Panc1 (cell line): Measurements from ENCODE around the gene PLET1.

Experiments
- POLR2AphosphoS5 ChIP-seq: IDR thresholded peaks from 2 replicates; pipeline ENCODE4 v1.6.1; 2012; ENCODE audit warnings: mild to moderate bottlenecking, low read depth, low read length, moderate library complexity
- SIN3A ChIP-seq: IDR thresholded peaks from 2 replicates; pipeline ENCODE4 v1.6.1; 2012; ENCODE audit warnings: low read depth, mild to moderate bottlenecking, low read length, moderate library complexity, borderline replicate concordance; ENCODE audit not compliant: insufficient read depth
- TF ChIP-seq, protein P1 (sequence below): fragments of 450-650 bp; IDR thresholded peaks from 2 replicates; pipeline ENCODE4 v1.5.1; 2017; ENCODE audit warnings: mild to moderate bottlenecking

DNA sequence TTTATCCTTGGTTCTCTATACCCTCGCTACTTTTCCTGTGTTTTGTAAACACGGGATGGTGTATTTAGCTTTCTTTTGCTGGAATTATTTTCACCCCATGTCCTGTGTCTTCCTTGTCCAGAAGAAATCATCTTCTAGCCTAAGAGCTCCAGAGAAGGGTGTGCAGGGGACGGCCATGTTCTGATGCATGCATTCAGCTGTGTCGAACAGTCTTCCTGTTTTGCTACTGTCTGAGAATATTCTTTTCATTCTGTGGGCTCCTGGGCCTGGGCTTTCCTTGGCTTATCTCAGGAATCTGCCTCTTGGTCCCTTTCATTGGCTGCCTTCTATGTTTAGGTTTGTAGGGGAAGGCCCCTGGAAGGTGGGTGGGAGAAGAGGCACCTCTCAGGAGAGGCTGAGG is 10.6 kb upstream of the PLET1 start:
- TF ChIP-seq POLR2AphosphoS5 (no peak), SIN3A (no peak)
- TF ChIP-seq, protein P1, sequence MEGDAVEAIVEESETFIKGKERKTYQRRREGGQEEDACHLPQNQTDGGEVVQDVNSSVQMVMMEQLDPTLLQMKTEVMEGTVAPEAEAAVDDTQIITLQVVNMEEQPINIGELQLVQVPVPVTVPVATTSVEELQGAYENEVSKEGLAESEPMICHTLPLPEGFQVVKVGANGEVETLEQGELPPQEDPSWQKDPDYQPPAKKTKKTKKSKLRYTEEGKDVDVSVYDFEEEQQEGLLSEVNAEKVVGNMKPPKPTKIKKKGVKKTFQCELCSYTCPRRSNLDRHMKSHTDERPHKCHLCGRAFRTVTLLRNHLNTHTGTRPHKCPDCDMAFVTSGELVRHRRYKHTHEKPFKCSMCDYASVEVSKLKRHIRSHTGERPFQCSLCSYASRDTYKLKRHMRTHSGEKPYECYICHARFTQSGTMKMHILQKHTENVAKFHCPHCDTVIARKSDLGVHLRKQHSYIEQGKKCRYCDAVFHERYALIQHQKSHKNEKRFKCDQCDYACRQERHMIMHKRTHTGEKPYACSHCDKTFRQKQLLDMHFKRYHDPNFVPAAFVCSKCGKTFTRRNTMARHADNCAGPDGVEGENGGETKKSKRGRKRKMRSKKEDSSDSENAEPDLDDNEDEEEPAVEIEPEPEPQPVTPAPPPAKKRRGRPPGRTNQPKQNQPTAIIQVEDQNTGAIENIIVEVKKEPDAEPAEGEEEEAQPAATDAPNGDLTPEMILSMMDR = no peak
